ENCODE results near the gene ACP5.
"Not testable (repeated sequence)": the region's sequence is repeated elsewhere in the genome, so short reads cannot be mapped to it uniquely, and the experiment has no call there.

The ACP5 gene

DNA sequence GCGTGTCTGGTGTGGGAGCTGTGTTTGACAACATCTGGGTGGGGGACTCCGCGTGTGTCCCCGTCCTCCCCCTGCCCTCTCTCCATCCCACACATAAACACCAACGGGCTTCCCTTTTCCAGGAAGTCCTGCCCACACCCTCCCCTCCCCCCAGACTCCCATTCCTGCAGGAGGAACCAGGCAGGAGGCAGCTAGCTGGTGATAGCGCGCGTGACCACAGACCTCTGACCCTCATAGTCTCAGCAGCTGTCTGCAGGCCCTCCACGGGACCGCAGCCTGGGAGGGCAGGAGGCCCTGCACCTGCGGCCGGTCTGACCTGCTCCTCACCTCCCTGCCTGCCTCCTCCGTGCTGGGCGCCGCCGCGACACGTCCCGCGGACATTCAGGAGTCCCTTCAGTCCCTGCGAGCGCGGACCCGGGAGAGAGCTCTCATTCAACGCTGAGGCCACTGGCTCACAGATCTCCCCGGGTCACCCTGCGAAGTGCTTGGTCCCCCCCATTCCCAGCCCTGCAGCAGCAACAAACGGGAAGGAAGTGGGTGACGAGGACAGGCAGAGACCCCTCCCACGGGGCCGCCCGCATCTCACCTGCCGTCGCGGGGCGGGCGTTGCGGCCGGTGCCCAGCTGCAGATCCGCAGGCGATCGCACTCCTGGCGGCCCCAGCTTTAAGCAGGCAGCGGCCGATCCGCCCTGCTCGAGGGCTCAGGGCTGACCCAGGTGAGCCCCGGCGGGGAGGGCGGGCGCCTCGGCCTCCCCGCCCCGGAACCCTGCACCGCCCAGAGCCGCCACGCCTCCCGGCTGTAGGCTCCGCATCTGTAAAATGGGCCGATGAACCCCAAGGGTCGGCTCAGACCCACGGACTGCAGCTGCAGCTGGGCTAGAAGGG lies 1.1 kb upstream of the ACP5 start:
- TF ChIP-seq, protein P1, sequence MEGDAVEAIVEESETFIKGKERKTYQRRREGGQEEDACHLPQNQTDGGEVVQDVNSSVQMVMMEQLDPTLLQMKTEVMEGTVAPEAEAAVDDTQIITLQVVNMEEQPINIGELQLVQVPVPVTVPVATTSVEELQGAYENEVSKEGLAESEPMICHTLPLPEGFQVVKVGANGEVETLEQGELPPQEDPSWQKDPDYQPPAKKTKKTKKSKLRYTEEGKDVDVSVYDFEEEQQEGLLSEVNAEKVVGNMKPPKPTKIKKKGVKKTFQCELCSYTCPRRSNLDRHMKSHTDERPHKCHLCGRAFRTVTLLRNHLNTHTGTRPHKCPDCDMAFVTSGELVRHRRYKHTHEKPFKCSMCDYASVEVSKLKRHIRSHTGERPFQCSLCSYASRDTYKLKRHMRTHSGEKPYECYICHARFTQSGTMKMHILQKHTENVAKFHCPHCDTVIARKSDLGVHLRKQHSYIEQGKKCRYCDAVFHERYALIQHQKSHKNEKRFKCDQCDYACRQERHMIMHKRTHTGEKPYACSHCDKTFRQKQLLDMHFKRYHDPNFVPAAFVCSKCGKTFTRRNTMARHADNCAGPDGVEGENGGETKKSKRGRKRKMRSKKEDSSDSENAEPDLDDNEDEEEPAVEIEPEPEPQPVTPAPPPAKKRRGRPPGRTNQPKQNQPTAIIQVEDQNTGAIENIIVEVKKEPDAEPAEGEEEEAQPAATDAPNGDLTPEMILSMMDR (IDR thresholded peaks at IDR 0.05; ENCODE audit: low read depth, low read length, missing control alignments): no peak
- peak overlapping the region; percentile 73 for H3K4me3 ChIP-seq (ENCODE audit: low read depth, low read length)
- DNase-seq (ENCODE audit: low read depth): no peak

DNA sequence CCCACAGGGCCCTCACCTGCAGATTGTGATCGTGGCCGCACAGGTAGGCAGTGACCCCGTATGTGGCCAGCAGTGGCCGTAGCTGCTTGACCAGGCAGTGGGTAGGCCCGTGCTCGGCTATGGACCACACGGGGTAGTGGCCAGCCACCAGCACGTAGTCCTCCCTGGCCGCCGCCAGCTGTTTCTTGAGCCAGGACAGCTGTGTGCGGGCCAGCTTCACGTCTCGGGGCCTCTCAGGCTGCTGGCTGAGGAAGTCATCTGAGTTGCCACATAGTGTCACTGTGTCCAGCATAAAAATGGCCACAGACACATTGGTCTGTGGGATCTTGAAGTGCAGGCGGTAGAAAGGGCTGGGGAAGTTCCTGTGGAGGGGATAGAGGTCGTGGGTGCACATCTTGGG lies 1.2 kb downstream of the ACP5 start:
- H3K4me3 ChIP-seq (ENCODE audit: low read depth, low read length): no peak overlapping the region
- no peak for DNase-seq (ENCODE audit: low read depth)
- TF ChIP-seq, protein P1 (IDR thresholded peaks at IDR 0.05; ENCODE audit: low read depth, low read length, missing control alignments): no peak

DNA sequence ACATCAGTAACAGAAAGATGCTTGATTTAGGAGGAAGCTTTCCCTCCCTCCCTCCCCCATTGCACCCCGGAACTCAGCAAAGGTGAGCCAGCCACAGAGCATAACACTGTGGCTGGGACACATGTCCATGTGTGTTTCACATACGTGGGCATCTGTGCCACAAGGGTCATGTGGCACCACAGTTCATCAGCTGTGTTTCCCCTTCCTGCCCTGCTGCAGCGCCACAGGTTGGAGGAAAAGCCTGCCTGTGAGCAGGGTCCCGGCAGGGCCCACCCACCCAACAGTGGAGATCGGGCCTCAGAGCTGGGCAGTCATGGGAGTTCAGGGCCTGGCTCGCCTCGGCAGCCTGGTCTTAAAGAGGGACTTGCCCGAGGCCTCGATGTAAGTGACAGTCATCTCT lies 2.8 kb downstream of the ACP5 start:
- H3K4me3 ChIP-seq (ENCODE audit: low read depth, low read length): no peak overlapping the region
- TF ChIP-seq, protein P1 (IDR thresholded peaks at IDR 0.05; ENCODE audit: low read depth, low read length, missing control alignments): no peak

DNA sequence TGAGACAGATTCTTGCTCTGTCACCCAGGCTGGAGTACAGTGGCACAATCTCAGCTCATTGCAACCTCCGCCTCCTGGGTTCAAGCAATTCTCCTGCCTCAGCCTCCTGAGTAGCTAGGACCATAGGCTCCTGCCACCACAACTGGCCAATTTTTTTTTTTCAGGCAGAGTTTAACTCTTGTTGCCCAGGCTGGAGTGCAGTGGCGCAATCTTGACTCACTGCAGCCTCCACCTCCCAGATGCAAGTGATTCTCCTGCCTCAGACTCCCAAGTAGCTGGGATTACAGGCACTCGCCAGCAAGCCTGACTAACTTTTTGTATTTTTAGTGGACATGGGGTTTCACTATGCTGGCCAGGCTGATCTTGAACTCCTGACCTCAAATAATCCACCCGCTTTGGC lies 3.7 kb downstream of the ACP5 start:
- not testable (repeated sequence) for H3K4me3 ChIP-seq (ENCODE audit: low read depth, low read length); DNase-seq (ENCODE audit: low read depth)

More for the DNA sequence above, 2.8 kb downstream of the ACP5 start:
- DNase-seq (ENCODE audit: low read depth): no peak

DNA sequence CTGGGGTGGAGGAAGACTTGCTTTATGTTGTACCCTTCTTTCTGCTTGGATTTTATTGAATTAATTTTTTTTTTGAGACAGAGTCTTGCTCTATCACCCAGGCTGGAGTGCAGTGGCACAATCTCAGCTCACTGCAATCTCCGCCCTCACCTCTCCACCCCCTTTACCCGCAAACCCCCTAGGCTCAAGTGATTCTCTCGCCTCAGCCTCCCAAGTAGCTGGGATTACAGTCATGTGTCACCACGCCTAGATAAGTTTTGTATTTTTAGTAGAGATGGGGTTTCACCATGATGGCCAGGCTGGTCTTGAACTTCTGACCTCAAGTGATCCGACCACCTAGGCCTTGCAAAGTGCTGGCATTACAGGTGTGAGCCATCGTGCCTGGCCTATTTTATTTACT lies 4.1 kb downstream of the ACP5 start:
- DNase-seq (ENCODE audit: low read depth): not testable (repeated sequence)

DNA sequence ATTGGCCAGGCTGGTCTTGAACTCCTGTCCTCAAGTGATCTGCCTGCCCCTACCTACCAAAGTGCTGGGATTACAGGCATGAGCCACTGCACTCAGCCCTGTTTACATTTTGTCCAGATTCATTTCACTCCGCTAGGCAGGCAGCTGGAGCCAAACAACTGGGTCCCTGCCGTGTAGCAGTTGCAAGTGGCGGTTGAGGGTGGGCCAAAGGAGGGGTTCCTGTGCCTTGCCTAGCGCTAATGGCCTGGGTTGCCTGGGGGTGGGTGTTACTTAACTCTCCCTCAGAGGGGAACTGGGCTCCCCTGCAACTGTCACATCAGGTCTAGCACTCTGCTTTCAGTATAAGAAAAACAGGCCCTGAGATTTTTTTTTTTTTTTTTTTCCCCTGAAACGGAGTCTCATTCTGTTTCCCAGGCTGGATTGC lies 7.4 kb downstream of the ACP5 start:
- no peak overlapping the region for H3K4me3 ChIP-seq (ENCODE audit: low read depth, low read length)
- TF ChIP-seq, protein P1 (IDR thresholded peaks at IDR 0.05; ENCODE audit: low read depth, low read length, missing control alignments): no peak
- DNase-seq (ENCODE audit: low read depth): no peak

More for the DNA sequence above, 4.1 kb downstream of the ACP5 start:
- not testable (repeated sequence) for H3K4me3 ChIP-seq (ENCODE audit: low read depth, low read length)

DNA sequence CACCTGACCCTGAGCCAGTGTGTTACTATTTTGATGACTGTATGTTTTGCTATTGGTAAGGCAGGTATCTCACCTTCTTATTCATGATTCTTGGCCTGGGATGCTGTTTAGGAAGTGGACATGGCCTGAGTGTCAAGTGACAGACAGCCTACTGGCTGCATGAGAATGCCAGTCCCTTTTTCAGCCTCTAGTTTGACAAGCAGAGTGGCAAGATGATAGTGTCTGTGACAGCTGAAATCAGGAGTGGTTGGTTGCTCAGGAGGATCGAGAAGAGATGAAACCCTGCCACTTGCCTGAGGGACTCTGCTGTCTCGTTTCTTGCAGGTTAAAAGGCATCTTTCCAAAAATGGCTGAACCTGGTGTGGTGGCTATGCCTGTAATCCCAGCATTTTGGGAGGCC lies 11.3 kb downstream of the ACP5 start:
- TF ChIP-seq, protein P1 (IDR thresholded peaks at IDR 0.05; ENCODE audit: low read depth, low read length, missing control alignments): no peak
- no peak for DNase-seq (ENCODE audit: low read depth)
- H3K4me3 ChIP-seq (ENCODE audit: low read depth, low read length): no peak overlapping the region

DNA sequence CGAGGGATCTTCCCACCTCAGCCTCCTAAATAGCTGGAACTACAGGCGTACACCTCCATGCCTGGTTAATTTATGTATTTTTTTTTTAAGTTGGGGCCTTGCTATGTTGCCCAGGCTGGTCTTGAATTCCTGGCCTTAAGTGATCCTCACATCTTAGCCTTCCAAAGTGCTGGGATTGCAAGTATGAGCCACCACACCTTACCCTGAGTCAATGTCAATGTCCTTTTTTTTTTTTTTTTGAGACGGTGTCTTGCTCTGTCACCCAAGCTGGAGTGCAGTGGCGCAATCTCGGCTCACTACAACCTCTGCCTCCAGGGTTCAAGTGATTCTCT lies 11.8 kb downstream of the ACP5 start:
- H3K4me3 ChIP-seq (ENCODE audit: low read depth, low read length); DNase-seq (ENCODE audit: low read depth): not testable (repeated sequence)

DNA sequence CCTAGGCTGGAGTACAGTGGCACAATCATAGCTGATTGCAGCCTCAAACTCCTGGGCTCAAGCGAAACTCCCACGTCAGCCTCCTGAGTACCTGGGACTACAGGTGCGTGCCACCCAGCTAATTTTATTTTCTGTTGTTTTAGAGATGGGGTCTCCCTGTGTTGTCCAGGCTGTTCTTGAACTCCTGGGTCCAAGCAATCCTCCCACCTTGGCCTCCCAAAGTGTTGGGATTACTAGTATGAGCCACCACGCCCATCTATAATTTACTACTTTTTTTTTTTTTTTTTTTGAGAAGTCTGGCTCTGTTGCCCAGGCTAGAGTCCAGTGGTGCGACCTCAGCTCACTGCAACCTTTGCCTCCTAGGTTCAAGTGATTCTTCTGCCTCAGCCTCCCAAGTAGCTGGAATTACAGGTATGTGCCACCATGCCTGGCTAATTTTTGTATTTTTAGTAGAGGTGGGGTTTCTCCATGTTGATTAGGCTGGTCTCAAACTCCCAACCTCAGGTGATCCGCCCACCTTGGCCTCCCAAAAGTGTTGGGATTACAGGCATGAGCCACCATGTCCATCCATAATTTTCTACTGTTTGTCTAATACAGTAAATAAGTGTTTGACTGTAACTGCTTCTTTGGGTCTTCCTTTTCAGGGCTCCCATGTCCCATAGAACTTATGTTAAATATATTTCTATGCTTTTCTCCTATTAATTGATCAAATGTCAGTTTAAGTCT lies 13.2 kb downstream of the ACP5 start:
- DNase-seq (ENCODE audit: low read depth); H3K4me3 ChIP-seq (ENCODE audit: low read depth, low read length): not testable (repeated sequence)
